Mesenchymal stem cell (in vitro differentiated cells and primary cell): ENCODE data around the gene KRT32. TPM values are rescaled to one million over a fixed set of nuclear protein-coding genes. Genes with fewer than 3 reads are reported as not detected.

Experiments
- small RNA-seq: library from polyadenylated mRNA; stranded (forward); fragments of <200 nt; extraction: miRNeasy Mini kit (QIAGEN cat#:217004); gene quantifications from one replicate; pipeline ENCODE3, GENCODE V24; 2013; ENCODE audit warnings: low read depth

KRT32 gene

Small RNA genes lying within 50 kb of the gene (small RNA-seq; reads per million reads assigned to genes)
- not detected for gene RNU2-32P
